Colonic mucosa (tissue), 4 donors: ENCODE data around the gene RAC3. TPM values are rescaled to one million over a fixed set of nuclear protein-coding genes. Genes with fewer than 3 reads are reported as not detected.

ENCODE experiments used
- DNase-seq: peaks from one replicate; pipeline ENCODE4 v3.0.0-alpha.2; 2020
- H3K27ac ChIP-seq: fragments of 200-600 bp; one replicate; pipeline ENCODE4 v1.8.0; 2021
- H3K27me3 ChIP-seq: fragments of 200-600 bp; one replicate; pipeline ENCODE4 v1.8.0; 2021
- H3K36me3 ChIP-seq: fragments of 200-600 bp; one replicate; pipeline ENCODE4 v1.8.0; 2021
- H3K4me1 ChIP-seq: fragments of 200-600 bp; one replicate; pipeline ENCODE4 v1.8.0; 2021; ENCODE audit warnings: mild to moderate bottlenecking
- H3K4me3 ChIP-seq: fragments of 200-600 bp; one replicate; pipeline ENCODE4 v1.8.0; 2021
- H3K9ac ChIP-seq, 2 donors: one replicate each; pipeline ENCODE4 v1.7.0; 2013; ENCODE audit warnings: control low read depth in 2 of 2, low read depth in 2 of 2, low read length in 2 of 2
- H3K9me3 ChIP-seq: fragments of 200-600 bp; one replicate; pipeline ENCODE4 v1.8.0; 2021
- CTCF ChIP-seq: fragments of 200-600 bp; IDR thresholded peaks from one replicate; pipeline ENCODE4 v1.8.0; 2022; ENCODE audit warnings: antibody characterized with exemption, mild to moderate bottlenecking
- intact Hi-C: fragments of 100-400 bp; cut with DNase I; formaldehyde crosslinking; loops from one replicate; pipeline ENCODE4 v1.14.1; 2022
- total RNA-seq, 2 donors: library from RNA; stranded (reverse); fragmentation: NEBNext Ultra II Directional in 1 of 2; extraction: Animal tissue kit (Norgen Biotek cat#: 25700) in 1 of 2; gene quantifications; one replicate each; pipeline ENCODE4 v1.2.1, GENCODE V29; 2021
- donor health status: healthy.
- donor health status: DM: no; HTN: no; CAD: no.
- donor health status: DM: no; HTN: no; CAD: no.

The RAC3 gene
- total RNA-seq, result 10 to 100 TPM in 1 of 2 donors, 1 to 10 TPM in 1; 7.0 to 16.6 TPM

- Histone ChIP-seq H3K9ac (peak within 1 kb of the TSS; percentile 43 to 46), H3K4me3 (peak within 1 kb of the TSS; percentile 47), H3K4me1 (peaks cover 12% of the 10 kb centered on the region), H3K27me3 (no peaks in the 10 kb centered on the region), H3K9me3 (no peaks in the 10 kb centered on the region), H3K36me3 (no peaks in the 10 kb centered on the region), H3K27ac (peak within 1 kb of the TSS; percentile 75)
- no peak for TF ChIP-seq CTCF
- intact Hi-C loops, result loop anchor here (2.0 to 10.0 kb wide), 2 partner anchors 117 to 293 kb away; no protein-coding TSS in a partner anchor
- no peak for DNase-seq
These were observed at the start of gene RAC3 for GRCh38 chr17:82031303-82031884. Gene RAC3, plus strand, starts transcription at chr17:82031678. Its CDS starts 84 bp downstream, at chr17:82031762.

- H3K27ac ChIP-seq, result no peak overlapping the region
- H3K4me1 ChIP-seq, result no peaks in the 10 kb centered on the region
- H3K36me3 ChIP-seq, result peaks cover 6% of the 10 kb centered on the region
- no peak for TF ChIP-seq CTCF
- intact Hi-C loops, result no loop called here
- DNase-seq, result no peak
- H3K27me3 ChIP-seq, result no peaks in the 10 kb centered on the region
- no peaks in the 10 kb centered on the region for H3K9me3 ChIP-seq
- no peak overlapping the region for H3K4me3 ChIP-seq
- H3K9ac ChIP-seq, result no peak overlapping the region
These were observed 48.4 kb upstream of the RAC3 start for GRCh38 chr17:81983011-81983638.

- intact Hi-C loops, result no loop called here
- DNase-seq, result no peak
- H3K9me3 ChIP-seq, result no peaks in the 10 kb centered on the region
- no peak overlapping the region for H3K9ac ChIP-seq
- no peaks in the 10 kb centered on the region for H3K4me1 ChIP-seq
- no peaks in the 10 kb centered on the region for H3K27me3 ChIP-seq
- H3K4me3 ChIP-seq, result no peak overlapping the region
- no peak for TF ChIP-seq CTCF
- no peak overlapping the region for H3K27ac ChIP-seq
- H3K36me3 ChIP-seq, result peaks cover 6% of the 10 kb centered on the region
These were observed 47.7 kb upstream of the RAC3 start for GRCh38 chr17:81983639-81984373.

- no peak for TF ChIP-seq CTCF
- Histone ChIP-seq H3K27ac (no peak overlapping the region), H3K9me3 (no peaks in the 10 kb centered on the region), H3K27me3 (no peaks in the 10 kb centered on the region), H3K4me3 (no peak overlapping the region), H3K4me1 (no peaks in the 10 kb centered on the region), H3K36me3 (peaks cover 6% of the 10 kb centered on the region), H3K9ac (no peak overlapping the region)
- intact Hi-C loops, result no loop called here
- no peak for DNase-seq
These were observed 46.6 kb upstream of the RAC3 start for GRCh38 chr17:81984773-81985410.

- Histone ChIP-seq H3K9ac (no peak overlapping the region), H3K9me3 (no peaks in the 10 kb centered on the region), H3K36me3 (peaks cover 6% of the 10 kb centered on the region), H3K4me1 (peaks cover 7% of the 10 kb centered on the region), H3K4me3 (no peak overlapping the region), H3K27ac (no peak overlapping the region), H3K27me3 (no peaks in the 10 kb centered on the region)
- intact Hi-C loops, result no loop called here
- no peak for TF ChIP-seq CTCF
- DNase-seq, result no peak
These were observed 44.9 kb upstream of the RAC3 start for GRCh38 chr17:81986606-81987005.
